Subcutaneous adipose tissue (tissue), 4 donors: ENCODE measurements around the gene SLC35E4. TPM values are rescaled to one million over a fixed set of nuclear protein-coding genes. Genes with fewer than 3 reads are reported as not detected.

Experiments used
- total RNA-seq, 4 donors: library from RNA; depleted of rRNA; stranded (reverse); fragments of >200 nt; gene quantifications; one replicate each; pipeline ENCODE4 v1.1.0, GENCODE V29; 2016
- TF ChIP-seq, protein P1 (sequence below): fragments of 450-650 bp; IDR thresholded peaks from one replicate; pipeline ENCODE4 v1.5.1; 2016; ENCODE audit warnings: low read depth, mild to moderate bottlenecking, control low read depth, antibody characterized with exemption, moderate library complexity

The SLC35E4 gene
- total RNA-seq, 4 donors from 2014 or later: 2.4 to 5.4 (median 3.2) TPM

DNA sequence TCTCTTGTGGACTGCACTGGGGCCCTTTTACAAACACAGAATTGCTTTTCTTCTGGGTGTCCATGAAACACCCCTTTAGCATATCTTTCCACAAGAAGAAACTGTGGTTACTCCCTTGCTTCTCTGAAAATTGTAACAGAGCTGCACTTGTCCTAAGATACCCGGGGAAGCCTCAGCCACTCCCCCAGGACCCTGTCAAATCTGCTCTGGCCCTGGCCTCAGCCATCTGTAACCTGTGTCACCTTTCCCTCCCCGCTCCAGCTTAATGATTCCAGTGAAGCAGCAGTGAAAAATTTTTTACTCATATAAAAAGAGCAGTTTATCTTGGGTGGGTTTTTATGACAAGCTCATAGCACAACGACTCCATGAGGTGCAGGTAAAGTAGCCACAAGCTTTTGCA is 35.5 kb downstream of the SLC35E4 start:
- TF ChIP-seq, protein P1, sequence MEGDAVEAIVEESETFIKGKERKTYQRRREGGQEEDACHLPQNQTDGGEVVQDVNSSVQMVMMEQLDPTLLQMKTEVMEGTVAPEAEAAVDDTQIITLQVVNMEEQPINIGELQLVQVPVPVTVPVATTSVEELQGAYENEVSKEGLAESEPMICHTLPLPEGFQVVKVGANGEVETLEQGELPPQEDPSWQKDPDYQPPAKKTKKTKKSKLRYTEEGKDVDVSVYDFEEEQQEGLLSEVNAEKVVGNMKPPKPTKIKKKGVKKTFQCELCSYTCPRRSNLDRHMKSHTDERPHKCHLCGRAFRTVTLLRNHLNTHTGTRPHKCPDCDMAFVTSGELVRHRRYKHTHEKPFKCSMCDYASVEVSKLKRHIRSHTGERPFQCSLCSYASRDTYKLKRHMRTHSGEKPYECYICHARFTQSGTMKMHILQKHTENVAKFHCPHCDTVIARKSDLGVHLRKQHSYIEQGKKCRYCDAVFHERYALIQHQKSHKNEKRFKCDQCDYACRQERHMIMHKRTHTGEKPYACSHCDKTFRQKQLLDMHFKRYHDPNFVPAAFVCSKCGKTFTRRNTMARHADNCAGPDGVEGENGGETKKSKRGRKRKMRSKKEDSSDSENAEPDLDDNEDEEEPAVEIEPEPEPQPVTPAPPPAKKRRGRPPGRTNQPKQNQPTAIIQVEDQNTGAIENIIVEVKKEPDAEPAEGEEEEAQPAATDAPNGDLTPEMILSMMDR: no peak

DNA sequence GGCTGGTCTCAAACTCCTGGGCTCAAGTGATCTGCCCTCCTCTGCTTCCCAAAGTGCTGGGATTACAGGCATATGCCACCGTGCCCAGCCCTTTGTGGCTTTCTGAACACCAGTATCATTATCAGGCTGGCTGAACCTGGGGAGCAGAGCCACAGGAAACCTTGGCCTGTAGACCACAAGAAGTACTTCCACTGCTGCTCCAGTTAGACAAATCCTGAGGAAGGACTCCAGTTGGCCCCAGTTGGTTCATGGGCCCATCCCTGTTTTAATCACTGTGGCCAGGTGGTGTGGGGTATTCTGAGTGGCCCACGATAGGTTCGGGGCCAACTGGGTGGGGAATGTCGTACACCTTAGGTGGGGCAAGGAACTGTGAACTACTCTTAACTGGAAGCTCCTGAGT is 37.6 kb downstream of the SLC35E4 start:
- TF ChIP-seq, protein P1: no peak

DNA sequence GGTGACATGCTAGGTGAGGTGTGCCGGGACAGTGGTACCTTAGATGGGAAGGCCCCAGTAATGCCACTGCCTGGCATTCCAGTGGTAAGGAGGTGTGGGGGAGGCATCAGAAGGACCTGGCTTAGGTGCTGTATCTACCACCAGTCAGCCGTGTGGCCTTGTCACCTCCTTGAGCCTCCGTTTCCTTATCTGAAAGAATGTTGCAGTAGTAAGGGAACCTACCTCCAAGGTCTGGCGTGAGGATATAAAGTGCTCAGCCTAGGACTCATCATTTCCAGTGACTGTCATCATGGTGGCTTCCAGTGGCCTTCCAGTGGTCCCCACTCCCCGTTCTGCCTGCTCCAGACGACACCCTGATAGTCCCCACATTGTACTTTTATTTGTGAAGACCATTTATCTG is 38.9 kb downstream of the SLC35E4 start:
- TF ChIP-seq, protein P1: no peak

DNA sequence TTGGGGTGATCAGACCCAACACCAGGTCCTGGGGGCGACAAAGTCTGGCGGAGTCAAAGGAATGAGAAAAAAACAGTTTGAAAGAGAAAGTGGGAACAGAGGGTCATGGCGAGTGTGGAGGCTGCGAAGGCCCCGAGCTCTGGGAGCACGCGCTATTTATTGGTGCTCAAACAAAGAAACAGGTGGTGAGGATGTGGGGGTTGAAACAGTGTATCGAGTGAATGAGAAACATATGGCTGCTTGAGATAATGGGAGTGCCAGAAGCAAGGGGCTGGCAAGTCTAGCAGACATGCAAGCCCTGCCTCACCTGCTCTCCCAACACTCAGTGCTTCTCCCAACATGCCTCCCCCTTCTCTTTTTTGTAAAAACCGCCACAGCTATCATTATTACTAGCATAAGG is 39.9 kb downstream of the SLC35E4 start:
- TF ChIP-seq, protein P1: no peak

DNA sequence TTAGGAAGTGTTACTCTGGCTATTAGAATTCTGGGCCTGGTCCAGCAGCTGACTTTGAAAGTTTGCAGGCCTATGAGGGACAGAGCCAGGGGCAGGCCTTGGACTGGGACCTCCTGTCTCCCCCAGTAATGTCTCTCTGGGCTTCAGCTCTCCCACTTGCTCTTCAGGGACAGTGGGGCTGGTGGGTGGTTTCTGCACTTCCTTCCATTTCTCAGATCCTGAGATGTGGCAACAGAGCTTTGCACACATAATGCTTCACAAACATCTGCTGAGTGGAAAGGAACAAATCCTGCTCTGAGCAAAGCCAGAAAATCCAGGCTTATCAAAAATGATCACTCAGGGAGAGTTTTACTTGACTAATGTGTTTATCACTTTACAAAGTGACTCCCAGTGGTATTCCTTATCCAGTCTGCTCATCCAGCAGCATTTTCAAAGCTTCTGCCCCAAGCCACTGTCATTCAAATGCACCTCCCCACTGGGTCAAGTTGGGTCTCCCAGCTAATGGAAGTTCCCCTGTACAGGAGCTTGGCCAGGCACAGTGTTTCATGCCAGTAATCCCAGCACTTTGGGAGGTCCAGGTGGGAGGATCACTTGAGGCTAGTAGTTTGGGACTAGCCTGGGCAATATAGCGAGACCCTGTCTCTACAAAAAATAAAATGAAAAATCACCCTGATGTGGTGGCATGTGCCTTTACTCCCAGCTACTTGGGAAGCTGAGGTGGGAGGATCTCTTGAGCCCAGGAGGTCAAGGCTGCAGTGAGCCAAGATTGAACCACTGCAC is 45.6 kb downstream of the SLC35E4 start:
- TF ChIP-seq, protein P1: no peak

DNA sequence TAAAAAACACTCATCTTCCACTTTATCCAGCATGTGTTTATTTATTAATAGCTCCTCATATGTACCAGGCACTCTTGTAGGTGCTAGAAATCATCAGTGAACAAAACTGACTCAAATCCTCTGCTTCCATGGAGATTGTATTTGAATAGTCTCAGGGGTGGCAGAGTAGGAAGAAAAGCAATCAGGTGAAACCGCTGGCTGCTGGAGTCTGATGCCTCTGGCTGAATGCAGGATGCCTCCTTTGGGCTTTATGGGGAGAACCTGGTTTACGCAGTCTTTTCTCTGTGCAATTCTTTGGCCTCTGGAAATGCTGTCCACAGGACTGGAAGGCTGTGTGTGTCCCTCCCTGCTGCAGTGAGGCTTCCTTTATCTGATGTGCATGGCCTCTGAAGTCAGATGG is 46.2 kb downstream of the SLC35E4 start:
- TF ChIP-seq, protein P1: no peak

DNA sequence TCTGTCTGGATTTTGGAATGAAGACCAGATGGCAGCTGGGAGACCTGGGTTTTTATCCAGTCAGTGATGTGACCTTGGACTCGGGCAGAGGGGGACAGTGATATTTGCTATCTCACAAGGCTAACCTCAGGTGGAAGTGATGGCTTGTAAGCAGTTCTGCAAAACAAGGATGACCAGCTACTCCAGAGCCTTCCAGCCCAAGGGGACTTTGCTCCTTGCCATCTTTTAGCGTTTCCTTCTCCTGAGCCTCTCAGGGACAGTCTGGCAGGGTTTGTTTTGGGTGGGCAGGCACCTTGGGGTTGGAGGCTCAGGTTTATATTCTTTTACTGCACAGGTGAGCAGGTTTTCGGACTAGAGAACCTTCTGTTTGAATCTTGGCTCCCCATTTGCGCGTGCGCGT is 49.6 kb downstream of the SLC35E4 start:
- TF ChIP-seq, protein P1: no peak
